ENCODE data around the gene SPATA31A3. TPM values are rescaled to one million over a fixed set of nuclear protein-coding genes. Genes with fewer than 3 reads are reported as not detected.
"Not testable (repeated sequence)": the region's sequence is repeated elsewhere in the genome, so short reads cannot be mapped to it uniquely, and the experiment has no call there.

Gene SPATA31A3
- not detected for polyA plus RNA-seq (ENCODE audit: insufficient read depth in 1 of 5, insufficient read length in 5 of 5, low replicate concordance in 1 of 5)
- long read RNA-seq, donor 1, result 0 reads
- long read RNA-seq, donor 2, result 0 reads
- long read RNA-seq, donor 3, result 0 reads
- long read RNA-seq, donor 4, result 0 reads
- long read RNA-seq, donor 5, result 0 reads
- long read RNA-seq, donor 6, result 0 reads
- long read RNA-seq, donor 7, result 0 reads
- long read RNA-seq, donor 8, result 0 reads

GRCh38 chr9:66992450-66992849 lies at the start of gene SPATA31A3:
Gene SPATA31A3, minus strand, starts transcription at chr9:66992550. Its CDS starts 29 bp downstream, at chr9:66992521.
- not testable (repeated sequence) for DNase-seq

- DNase-seq, result not testable (repeated sequence)
Measured at GRCh38 chr9:66952576-66952975, 39.8 kb downstream of the SPATA31A3 start.

- DNase-seq, result not testable (repeated sequence)
Measured at GRCh38 chr9:66942400-66943155, 49.8 kb downstream of the SPATA31A3 start.

- DNase-seq, result not testable (repeated sequence)
Measured at GRCh38 chr9:66939878-66940830, 52.2 kb downstream of the SPATA31A3 start.

- DNase-seq, result not testable (repeated sequence)
Measured at GRCh38 chr9:66938322-66938721, 54.0 kb downstream of the SPATA31A3 start.

- DNase-seq, result not testable (repeated sequence)
Measured at GRCh38 chr9:66937662-66938061, 54.7 kb downstream of the SPATA31A3 start.

Other genes with a start within 250 kb of the SPATA31A3 start
- gene ZNF658, start 91.8 kb downstream of the SPATA31A3 start, polyA plus RNA-seq (ENCODE audit: insufficient read depth in 1 of 5, insufficient read length in 5 of 5, low replicate concordance in 1 of 5), result 1 to 10 TPM; 6.8 to 9.0 (median 7.5) TPM